Prostate gland (tissue), 2 donors: ENCODE results near the gene BIRC7.

Experiments used
- CTCF ChIP-seq, 4 experiments: fragments of 200-600 bp in 2 of 4; fragments of 450-650 bp in 2 of 4; sonication (generic) in 2 of 4; IDR thresholded peaks; 1 replicate in 3 of 4; 2 replicates in 1 of 4; pipeline ENCODE4 v1.5.1; 2016 to 2019; ENCODE audit warnings: antibody characterized with exemption in 4 of 4, mild to moderate bottlenecking in 2 of 4, moderate library complexity in 2 of 4
- POLR2A ChIP-seq: fragments of 450-650 bp; IDR thresholded peaks from one replicate; pipeline ENCODE4 v1.6.1; 2016; ENCODE audit warnings: antibody characterized with exemption, mild to moderate bottlenecking

GRCh38 chr20:63280929-63281545, 45.3 kb downstream of the BIRC7 start:
- no peak for TF ChIP-seq CTCF (IDR thresholded peaks at IDR 0.05)
- no peak for TF ChIP-seq POLR2A
